HepG2 (cell line): ENCODE data around the gene POLD3. TPM values are rescaled to one million over a fixed set of nuclear protein-coding genes. Genes with fewer than 3 reads are reported as not detected.

ENCODE experiments used
- ATF6 ChIP-seq: sonication (generic); formaldehyde crosslinking; conservative IDR thresholded peaks from 2 replicates; pipeline ENCODE4 v1.4.0; 2020; ENCODE audit warnings: missing genetic modification reagents
- CREBL2 ChIP-seq: sonication (generic); formaldehyde crosslinking; IDR thresholded peaks from 2 replicates; pipeline ENCODE4 v1.8.1; 2023; ENCODE audit warnings: missing genetic modification reagents, mild to moderate bottlenecking, borderline replicate concordance
- ELK4 ChIP-seq: sonication (generic); formaldehyde crosslinking; IDR thresholded peaks from 2 replicates; pipeline ENCODE4 v1.9.0; 2021; ENCODE audit warnings: missing genetic modification reagents, borderline replicate concordance
- FIP1L1 ChIP-seq: fragments of 200-400 bp; formaldehyde crosslinking; IDR thresholded peaks from 2 replicates; pipeline ENCODE4 v1.6.1; 2018; ENCODE audit warnings: low read depth, mild to moderate bottlenecking, low read length, moderate library complexity, borderline replicate concordance; ENCODE audit not compliant: insufficient read depth
- FLYWCH1 ChIP-seq: sonication (generic); formaldehyde crosslinking; IDR thresholded peaks from 2 replicates; pipeline ENCODE4 v1.8.1; 2023; ENCODE audit warnings: mild to moderate bottlenecking, missing genetic modification reagents
- HHEX ChIP-seq: IDR thresholded peaks from 2 replicates; pipeline ENCODE4 v1.6.1; 2016; ENCODE audit warnings: control low read depth
- HOMEZ ChIP-seq: IDR thresholded peaks from 2 replicates; pipeline ENCODE4 v1.6.1; 2016; ENCODE audit warnings: low read depth
- IKZF5 ChIP-seq: IDR thresholded peaks from 2 replicates; pipeline ENCODE4 v1.6.1; 2018; ENCODE audit warnings: missing genetic modification reagents, mild to moderate bottlenecking, missing compliant biosample characterization
- JUNB ChIP-seq: sonication (generic); formaldehyde crosslinking; IDR thresholded peaks from 2 replicates; pipeline ENCODE4 v1.8.0; 2022; ENCODE audit warnings: missing genetic modification reagents, mild to moderate bottlenecking, borderline replicate concordance
- KDM3A ChIP-seq: IDR thresholded peaks from 2 replicates; pipeline ENCODE4 v1.6.1; 2018; ENCODE audit warnings: low read depth, missing compliant biosample characterization
- SIN3B ChIP-seq: fragments of 150-350 bp; IDR thresholded peaks from 2 replicates; pipeline ENCODE4 v1.6.1; 2014; ENCODE audit warnings: low read length
- SMYD3 ChIP-seq: sonication (generic); formaldehyde crosslinking; IDR thresholded peaks from 2 replicates; pipeline ENCODE4 v1.8.1; 2023; ENCODE audit warnings: mild to moderate bottlenecking, missing genetic modification reagents
- ZFAT ChIP-seq: sonication (generic); formaldehyde crosslinking; conservative IDR thresholded peaks from 2 replicates; pipeline ENCODE4 v1.8.1; 2023; ENCODE audit warnings: missing genetic modification reagents, inconsistent platforms
- ZNF224 ChIP-seq: sonication (generic); formaldehyde crosslinking; IDR thresholded peaks from 2 replicates; pipeline ENCODE4 v1.5.0; 2020; ENCODE audit warnings: mild to moderate bottlenecking, missing genetic modification reagents
- ZNF704 ChIP-seq: sonication (generic); formaldehyde crosslinking; IDR thresholded peaks from 2 replicates; pipeline ENCODE4 v1.8.1; 2023; ENCODE audit warnings: mild to moderate bottlenecking, inconsistent platforms, moderate library complexity, missing genetic modification reagents, borderline replicate concordance
- polyA plus RNA-seq, 8 experiments: library from polyadenylated mRNA; depleted of rRNA in 3 of 8; stranded (reverse) in 7 of 8; unstranded in 1 of 8; fragments of >200 nt; fragmentation: Illumina TruSeq in 4 of 8; extraction: Trizol in 4 of 8; gene quantifications; 2 replicates each; pipeline versions ENCODE4 v1.2.1 to v1.2.3, GENCODE V29; 2011 to 2016; ENCODE audit warnings: low read depth in 4 of 8, missing spikeins in 1 of 8, mixed read lengths in 1 of 8; ENCODE audit not compliant: insufficient read depth in 1 of 8
- total RNA-seq, 5 experiments: library from RNA; depleted of rRNA; stranded (reverse); fragments of >200 nt; fragmentation: Illumina TruSeq; extraction: Trizol; gene quantifications; 2 replicates each; pipeline ENCODE4 v1.2.3, GENCODE V29; 2016; ENCODE audit warnings: low read depth in 1 of 5

The POLD3 gene
- total and polyA plus RNA-seq, 2 of the 13 experiments (the other 11 are each of a cell fraction or from before 2014, with no cell fraction given) = 6.3 to 18.9 TPM

GRCh38 chr11:74592441-74593362 is at the start of gene POLD3 (continued):
- TF ChIP-seq HOMEZ (CRISPR knock-in tag) (peak; percentile 55; the same call in 1 of the 2 replicates), SIN3B (peak; percentile 70), KDM3A (no peak), IKZF5 (CRISPR knock-in tag) (0 out of 2 replicates have a peak, but pooled peaks have one; percentile 36), ATF6 (CRISPR knock-in tag) (0 out of 2 replicates have a peak, but pooled peaks have one; percentile 58), ELK4 (CRISPR knock-in tag) (no peak), FIP1L1 (no peak), JUNB (CRISPR knock-in tag) (no peak), CREBL2 (CRISPR knock-in tag) (no peak), ZNF704 (CRISPR knock-in tag) (no peak), FLYWCH1 (CRISPR knock-in tag) (no peak), ZFAT (CRISPR knock-in tag) (no peak), HHEX (no peak), ZNF224 (CRISPR knock-in tag) (no peak), SMYD3 (CRISPR knock-in tag) (peak; percentile 66; the same call in 1 of the 2 replicates)
